Gastrocnemius medialis (tissue), 4 donors: Measurements from ENCODE around the gene VCAN. TPM values are rescaled to one million over a fixed set of nuclear protein-coding genes. Genes with fewer than 3 reads are reported as not detected.

Source experiments
- ATAC-seq, 2 donors: fragments of 150-250 bp; one replicate each; pipeline ENCODE4 v1.9.1; 2016
- DNase-seq, 2 donors: peaks; one replicate each; pipeline ENCODE4 v3.0.0-alpha.2; 2019
- H3K27ac ChIP-seq, 4 donors: fragments of 200-600 bp; sonication (generic); 1 replicate in 1 of 4; 2 replicates in 3 of 4; pipeline ENCODE4 v1.5.1; 2016 to 2018; ENCODE audit warnings: mild to moderate bottlenecking in 2 of 4, moderate library complexity in 1 of 4
- H3K27me3 ChIP-seq, 3 donors: fragments of 200-600 bp; sonication (generic) in 2 of 3; 1 replicate in 1 of 3; 2 replicates in 2 of 3; pipeline versions ENCODE4 v1.5.1 to v1.6.0; 2016 to 2019; ENCODE audit warnings: mild to moderate bottlenecking in 1 of 3, moderate library complexity in 1 of 3
- H3K36me3 ChIP-seq, 2 donors: fragments of 200-600 bp; sonication (generic) in 1 of 2; one replicate each; pipeline ENCODE4 v1.5.1; 2017 to 2018
- H3K4me1 ChIP-seq, 2 donors: fragments of 200-600 bp; sonication (generic) in 1 of 2; one replicate each; pipeline ENCODE4 v1.5.1; 2016 to 2017; ENCODE audit warnings: mild to moderate bottlenecking in 2 of 2
- H3K4me3 ChIP-seq, 4 donors: fragments of 200-600 bp; sonication (generic) in 3 of 4; 1 replicate in 1 of 4; 2 replicates in 3 of 4; pipeline ENCODE4 v1.5.1; 2016 to 2019; ENCODE audit warnings: mild to moderate bottlenecking in 2 of 4
- H3K9me3 ChIP-seq, 3 donors: fragments of 200-600 bp; sonication (generic) in 2 of 3; 1 replicate in 1 of 3; 2 replicates in 2 of 3; pipeline ENCODE4 v1.5.1; 2016 to 2019
- CTCF ChIP-seq, 5 experiments: fragments of 450-650 bp in 3 of 5; fragments of 200-600 bp in 2 of 5; sonication (generic) in 2 of 5; IDR thresholded peaks in 4 of 5; conservative IDR thresholded peaks in 1 of 5; 1 replicate in 4 of 5; 2 replicates in 1 of 5; pipeline ENCODE4 v1.5.1; 2016 to 2019; ENCODE audit warnings: antibody characterized with exemption in 5 of 5, mild to moderate bottlenecking in 3 of 5, moderate library complexity in 3 of 5
- POLR2A ChIP-seq, 2 donors: fragments of 450-650 bp; IDR thresholded peaks; one replicate each; pipeline ENCODE4 v1.6.1; 2017; ENCODE audit warnings: antibody characterized with exemption in 2 of 2, mild to moderate bottlenecking in 2 of 2, moderate library complexity in 2 of 2
- in situ Hi-C, 4 donors: fragments of 200-750 bp; cut with MboI; loops; one replicate each; pipeline versions ENCODE4 v1.15.0 to v1.8.0; 2017; ENCODE audit warnings: low sequenced_read_pairs in 4 of 4
- intact Hi-C: fragments of 100-400 bp; cut with DNase I; formaldehyde crosslinking; loops from one replicate; pipeline ENCODE4 v1.15.1; 2023; ENCODE audit warnings: low total_unique reads
- total RNA-seq, 4 donors: library from RNA; depleted of rRNA; stranded (reverse); fragments of >200 nt; gene quantifications; one replicate each; pipeline versions ENCODE4 v1.1.0 to v1.2.3, GENCODE V29; 2016

The VCAN gene
- total RNA-seq, 4 donors from 2014 or later: 5.9 to 29.9 (median 17.4) TPM

GRCh38 chr5:83564069-83564749 is 92.7 kb downstream of the VCAN start:
- Histone ChIP-seq H3K4me1 (no peaks in the 10 kb centered on the region), H3K27me3 (no peaks in the 10 kb centered on the region), H3K36me3 (no peaks in the 10 kb centered on the region), H3K4me3 (no peak overlapping the region), H3K9me3 (no peaks in the 10 kb centered on the region), H3K27ac (no peak overlapping the region)
- TF ChIP-seq CTCF (IDR thresholded peaks at IDR 0.05 in 4 of 5, conservative IDR thresholded peaks at IDR 0.05 in 1 of 5): peak in 4 of 5 experiments; percentile 42 to 68 (median 54)
- no peak for TF ChIP-seq POLR2A (IDR thresholded peaks at IDR 0.05)
- ATAC-seq (peak; percentile 43 to 44), DNase-seq (no peak)
- in situ Hi-C loops: loop anchor here (5.0 to 25.0 kb wide), 5 partner anchors 919 to 1219 kb away; no protein-coding TSS in a partner anchor
- intact Hi-C loops: loop anchor here (1.0 to 5.0 kb wide), 3 partner anchors 923 to 1252 kb away; no protein-coding TSS in a partner anchor

- H3K4me1 ChIP-seq: no peaks in the 10 kb centered on the region
- intact Hi-C loops (no loop called here), in situ Hi-C loops (loop anchor here in 3 of 4 donors (10.0 to 25.0 kb wide), 4 partner anchors 923 to 1223 kb away; no protein-coding TSS in a partner anchor)
- DNase-seq (no peak), ATAC-seq (no peak)
- H3K9me3 ChIP-seq: no peaks in the 10 kb centered on the region
- no peaks in the 10 kb centered on the region for H3K36me3 ChIP-seq
- no peaks in the 10 kb centered on the region for H3K27me3 ChIP-seq
- H3K27ac ChIP-seq: no peak overlapping the region
- TF ChIP-seq CTCF (IDR thresholded peaks at IDR 0.05 in 4 of 5, conservative IDR thresholded peaks at IDR 0.05 in 1 of 5): no peak
- TF ChIP-seq POLR2A (IDR thresholded peaks at IDR 0.05): no peak
- H3K4me3 ChIP-seq: no peak overlapping the region
Observed at GRCh38 chr5:83567741-83568140, 96.2 kb downstream of the VCAN start.

- in situ Hi-C loops (loop anchor here in 3 of 4 donors (10.0 to 25.0 kb wide), 4 partner anchors 923 to 1223 kb away; no protein-coding TSS in a partner anchor), intact Hi-C loops (no loop called here)
- no peak for TF ChIP-seq POLR2A (IDR thresholded peaks at IDR 0.05)
- TF ChIP-seq CTCF (IDR thresholded peaks at IDR 0.05 in 4 of 5, conservative IDR thresholded peaks at IDR 0.05 in 1 of 5): no peak
Observed at GRCh38 chr5:83568186-83568585, 96.6 kb downstream of the VCAN start.

GRCh38 chr5:83570916-83571315 is 99.4 kb downstream of the VCAN start:
- no peak for ATAC-seq
- intact Hi-C loops: no loop called here
- H3K36me3 ChIP-seq: no peaks in the 10 kb centered on the region

More at GRCh38 chr5:83568186-83568585, 96.6 kb downstream of the VCAN start:
- H3K36me3 ChIP-seq: no peaks in the 10 kb centered on the region
- H3K4me1 ChIP-seq: no peaks in the 10 kb centered on the region
- no peaks in the 10 kb centered on the region for H3K9me3 ChIP-seq
- ATAC-seq (peak in 1 of 2 donors; percentile 58), DNase-seq (no peak)
- H3K27me3 ChIP-seq: no peaks in the 10 kb centered on the region
- H3K4me3 ChIP-seq: no peak overlapping the region
- no peak overlapping the region for H3K27ac ChIP-seq

More at GRCh38 chr5:83570916-83571315, 99.4 kb downstream of the VCAN start:
- Histone ChIP-seq H3K27ac (no peak overlapping the region), H3K4me1 (no peaks in the 10 kb centered on the region), H3K27me3 (no peaks in the 10 kb centered on the region), H3K9me3 (no peaks in the 10 kb centered on the region), H3K4me3 (no peak overlapping the region)
- in situ Hi-C loops: loop anchor here in 1 of 4 donors (25.0 kb wide), 1 partner anchor 934 kb away; no protein-coding TSS in a partner anchor
- no peak for DNase-seq
- TF ChIP-seq CTCF (IDR thresholded peaks at IDR 0.05 in 4 of 5, conservative IDR thresholded peaks at IDR 0.05 in 1 of 5): no peak
- no peak for TF ChIP-seq POLR2A (IDR thresholded peaks at IDR 0.05)
